NOMO-1 treated with DMSO at 0.1 percent for 48 hours (cell line): ENCODE results near the gene LNX2.
"Not testable (repeated sequence)": the region's sequence is repeated elsewhere in the genome, so short reads cannot be mapped to it uniquely, and the experiment has no call there.

Experiments used
- DNase-seq: peaks from one replicate; lab custom pipeline; 2025; ENCODE audit not compliant: unreplicated experiment; lab: John Stamatoyannopoulos, UW

LNX2 gene

GRCh38 chr13:27637289-27637626 is 16.9 kb upstream of the LNX2 start:
- no peak for DNase-seq

- DNase-seq, result no peak
Observed at GRCh38 chr13:27636589-27637288, 16.4 kb upstream of the LNX2 start.

- DNase-seq, result peak; percentile 88
Observed at GRCh38 chr13:27635266-27635665, 14.9 kb upstream of the LNX2 start.

- DNase-seq, result no peak
Observed at GRCh38 chr13:27634791-27635190, 14.5 kb upstream of the LNX2 start.

GRCh38 chr13:27634231-27634630 is 13.9 kb upstream of the LNX2 start:
- no peak for DNase-seq

- no peak for DNase-seq
Observed at GRCh38 chr13:27632648-27633047, 12.3 kb upstream of the LNX2 start.

GRCh38 chr13:27632214-27632613 is 11.9 kb upstream of the LNX2 start:
- DNase-seq, result no peak

- DNase-seq, result no peak
Observed at GRCh38 chr13:27631665-27632064, 11.3 kb upstream of the LNX2 start.

GRCh38 chr13:27631156-27631555 is 10.8 kb upstream of the LNX2 start:
- DNase-seq, result no peak

GRCh38 chr13:27628766-27629165 is 8.4 kb upstream of the LNX2 start:
- not testable (repeated sequence) for DNase-seq

GRCh38 chr13:27628081-27628480 is 7.8 kb upstream of the LNX2 start:
- DNase-seq, result no peak

GRCh38 chr13:27627380-27627779 is 7.1 kb upstream of the LNX2 start:
- no peak for DNase-seq

GRCh38 chr13:27625839-27626238 is 5.5 kb upstream of the LNX2 start:
- no peak for DNase-seq

GRCh38 chr13:27624071-27624470 is 3.7 kb upstream of the LNX2 start:
- DNase-seq, result no peak

GRCh38 chr13:27622881-27623280 is 2.6 kb upstream of the LNX2 start:
- no peak for DNase-seq

GRCh38 chr13:27622102-27622820 is 1.9 kb upstream of the LNX2 start:
- DNase-seq, result peak; percentile 65

GRCh38 chr13:27621366-27622101 is 1.2 kb upstream of the LNX2 start, which contains the start of gene POLR1D:
Gene POLR1D (plus strand): TSS chr13:27621892. CDS start chr13:27621984, 92 bp downstream.
- DNase-seq, result peak; percentile 86

- no peak for DNase-seq
Observed at GRCh38 chr13:27621116-27621365, 712 bp upstream of the LNX2 start.

- peak; percentile 52 for DNase-seq
Observed at GRCh38 chr13:27619728-27620376, 477 bp downstream of the LNX2 start.

- no peak for DNase-seq
Observed at GRCh38 chr13:27619093-27619727, 1.1 kb downstream of the LNX2 start.

- no peak for DNase-seq
Observed at GRCh38 chr13:27617881-27618321, 2.4 kb downstream of the LNX2 start.
